ENCODE data around the gene TOR4A. TPM values are rescaled to one million over a fixed set of nuclear protein-coding genes. Genes with fewer than 3 reads are reported as not detected.

The TOR4A gene
- polyA plus RNA-seq, 2 of the 4 experiments (the other 2 are of a cell fraction), result 9.8 to 18.6 TPM

GRCh38 chr9:137251194-137251461, 26.4 kb upstream of the TOR4A start, which contains the start of gene STPG3:
TSS of gene STPG3 (plus strand) at chr9:137251286. CDS start at chr9:137251287, 1 bp downstream.
- H3K9me3 ChIP-seq, result no peaks in the 10 kb centered on the region
- H3K4me1 ChIP-seq, result peaks cover 11% of the 10 kb centered on the region
- no peak for DNase-seq (ENCODE audit: low read depth in 1 of 2, low spot score in 1 of 2)
- 0 out of 6 replicates have a peak within 1 kb of the TSS, but pooled peaks of 1 of the 2 experiments have one; percentile 18 for H3K27ac ChIP-seq
- ATAC-seq, result no peak
- FAIRE-seq, result no peak
- ChIA-PET CTCF (interaction anchor here (0.7 to 1.3 kb wide), 4 partner anchors 11 to 36 kb away, joined by 3 to 4 read pairs (median 3); no protein-coding TSS in a partner anchor), POLR2A (interaction anchor here (1.0 kb wide), 1 partner anchor 10 kb away, joined by 5 read pairs; no protein-coding TSS in a partner anchor)
- no peak within 1 kb of the TSS for H3K4me2 ChIP-seq
- no peak for TF ChIP-seq ZFP36 (IDR thresholded peaks at IDR 0.05; ENCODE audit: borderline replicate concordance, partially characterized antibody)
- no peak for TF ChIP-seq RNF2 (IDR thresholded peaks at IDR 0.05; ENCODE audit: borderline replicate concordance, low read depth)
- no peak within 1 kb of the TSS for H3K4me3 ChIP-seq
- 83% methylated on average over 3 of the region's 4 CpGs for WGBS (ENCODE audit: missing lambda C conversion rate)

- no peak overlapping the region for H3K27ac ChIP-seq
- no peak overlapping the region for H3K4me2 ChIP-seq
- H3K9me3 ChIP-seq, result no peaks in the 10 kb centered on the region
- DNase-seq (ENCODE audit: low read depth in 1 of 2, low spot score in 1 of 2) (no peak), ATAC-seq (no peak), FAIRE-seq (no peak)
- TF ChIP-seq HOXB5 (CRISPR knock-in tag; IDR thresholded peaks at IDR 0.05) (no peak), HES2 (IDR thresholded peaks at IDR 0.05) (no peak), JUNB (IDR thresholded peaks at IDR 0.05) (no peak), POLR2AphosphoS2 (conservative IDR thresholded peaks at IDR 0.05; ENCODE audit: low read length) (no peak), HEYL (CRISPR knock-in tag; IDR thresholded peaks at IDR 0.05) (no peak), RNF2 (IDR thresholded peaks at IDR 0.05; ENCODE audit: borderline replicate concordance, low read depth) (no peak), ELK1 (IDR thresholded peaks at IDR 0.05; ENCODE audit: low read depth, low read length) (no peak), HOXB13 (CRISPR knock-in tag; IDR thresholded peaks at IDR 0.05; ENCODE audit: low read depth) (no peak), ZSCAN20 (CRISPR knock-in tag; IDR thresholded peaks at IDR 0.05) (no peak), ZC3H11A (IDR thresholded peaks at IDR 0.05) (no peak), FOSL2 (IDR thresholded peaks at IDR 0.05) (no peak), FOSL2 (CRISPR knock-in tag; IDR thresholded peaks at IDR 0.05) (no peak), SMC3 (IDR thresholded peaks at IDR 0.05) (no peak), CEBPB (IDR thresholded peaks at IDR 0.05) (no peak), MAX (IDR thresholded peaks at IDR 0.05) (no peak), KDM5A (IDR thresholded peaks at IDR 0.05) (no peak)
- H3K4me1 ChIP-seq, result peaks cover 16% of the 10 kb centered on the region
- ChIA-PET POLR2A (interaction anchor here (0.6 to 1.2 kb wide), 3 partner anchors 8 to 146 kb away, joined by 3 to 5 read pairs (median 3); no protein-coding TSS in a partner anchor), CTCF (interaction anchor here (1.2 to 1.3 kb wide), 2 partner anchors 15 to 36 kb away, joined by 3 read pairs; no protein-coding TSS in a partner anchor)
- WGBS (ENCODE audit: missing lambda C conversion rate), result 95% methylated on average over 17 of the region's 22 CpGs
- no peak overlapping the region for H3K4me3 ChIP-seq
These were observed 25.8 kb upstream of the TOR4A start for GRCh38 chr9:137251490-137252268.

- ATAC-seq (no peak), DNase-seq (ENCODE audit: low read depth in 1 of 2, low spot score in 1 of 2) (no peak), FAIRE-seq (no peak)
- no peak overlapping the region for H3K4me2 ChIP-seq
- H3K27ac ChIP-seq, result no peak overlapping the region
- ChIA-PET CTCF (interaction anchor here (1.1 to 17.1 kb wide), 4 partner anchors 10 to 224 kb away, joined by 3 to 236 read pairs (median 4); partner anchors contain the start of gene TUBB4B), POLR2A (interaction anchor here (0.6 to 4.7 kb wide), 3 partner anchors 9 to 147 kb away, joined by 3 to 97 read pairs (median 3); partner anchors contain the start of gene TUBB4B)
- H3K9me3 ChIP-seq, result no peaks in the 10 kb centered on the region
- 88% methylated on average over 31 of the region's 35 CpGs for WGBS (ENCODE audit: missing lambda C conversion rate)
- no peak overlapping the region for H3K4me3 ChIP-seq
- H3K4me1 ChIP-seq, result peaks cover 20% of the 10 kb centered on the region
- TF ChIP-seq HOXB5 (CRISPR knock-in tag; IDR thresholded peaks at IDR 0.05) (no peak), EHMT2 (IDR thresholded peaks at IDR 0.05; ENCODE audit: low read depth) (no peak), ATOH8 (CRISPR knock-in tag; IDR thresholded peaks at IDR 0.05; ENCODE audit: low read depth) (no peak), JUN (IDR thresholded peaks at IDR 0.05) (no peak), NPAS2 (CRISPR knock-in tag; IDR thresholded peaks at IDR 0.05; ENCODE audit: borderline replicate concordance) (no peak), TFCP2L1 (CRISPR knock-in tag; IDR thresholded peaks at IDR 0.05) (no peak), PBX3 (IDR thresholded peaks at IDR 0.05) (no peak), RAD21 (conservative IDR thresholded peaks at IDR 0.05 in 1 of 2, IDR thresholded peaks at IDR 0.05 in 1 of 2) (no peak), HMGXB4 (CRISPR knock-in tag; IDR thresholded peaks at IDR 0.05; ENCODE audit: borderline replicate concordance) (no peak)
These were observed 24.7 kb upstream of the TOR4A start for GRCh38 chr9:137252555-137253506.
